ENCODE data around the gene CFC1.
"Not testable (repeated sequence)": the region's sequence is repeated elsewhere in the genome, so short reads cannot be mapped to it uniquely, and the experiment has no call there.

Gene CFC1

DNA sequence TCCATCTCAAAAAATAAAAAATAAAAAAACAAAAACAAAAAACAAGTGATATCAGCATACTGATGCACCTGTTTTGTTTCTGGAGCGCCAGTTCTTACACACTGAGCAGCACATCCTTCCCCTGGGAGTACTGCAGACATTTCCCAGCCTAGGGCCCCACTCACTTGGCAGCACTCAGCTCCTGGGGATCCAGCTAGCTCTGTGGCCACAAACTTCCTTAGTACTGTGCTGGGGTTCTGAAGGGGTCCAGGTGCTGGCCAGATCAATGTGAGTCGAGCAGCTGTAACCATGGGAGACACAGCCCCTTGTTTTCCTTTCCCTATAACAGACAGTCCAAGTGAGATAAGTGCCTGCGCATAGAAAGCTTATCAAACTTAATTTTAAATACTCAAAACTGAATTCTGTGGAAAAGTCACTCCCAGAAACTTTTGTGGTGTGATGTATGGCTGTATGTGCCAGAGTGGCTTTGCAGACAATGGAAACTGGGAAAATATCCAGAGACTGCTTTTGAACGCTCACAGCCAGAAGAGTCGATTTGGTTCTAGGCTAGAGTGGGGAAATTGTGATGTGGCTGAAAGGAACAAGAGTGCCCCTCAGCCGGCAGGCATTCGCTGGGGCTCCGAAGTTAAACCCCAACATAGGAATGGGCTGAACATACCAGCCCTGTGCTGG lies 9.1 kb downstream of the CFC1 start:
- DNase-seq (ENCODE audit: low read depth, low spot score); in situ Hi-C loops (cut with HindIII; ENCODE audit: low sequenced_read_pairs); H3K4me3 ChIP-seq (ENCODE audit: low read depth, low read length): not testable (repeated sequence)

GRCh38 chr2:130588688-130589458 lies 10.5 kb downstream of the CFC1 start:
- DNase-seq (ENCODE audit: low read depth, low spot score); H3K4me3 ChIP-seq (ENCODE audit: low read depth, low read length); in situ Hi-C loops (cut with HindIII; ENCODE audit: low sequenced_read_pairs): not testable (repeated sequence)

DNA sequence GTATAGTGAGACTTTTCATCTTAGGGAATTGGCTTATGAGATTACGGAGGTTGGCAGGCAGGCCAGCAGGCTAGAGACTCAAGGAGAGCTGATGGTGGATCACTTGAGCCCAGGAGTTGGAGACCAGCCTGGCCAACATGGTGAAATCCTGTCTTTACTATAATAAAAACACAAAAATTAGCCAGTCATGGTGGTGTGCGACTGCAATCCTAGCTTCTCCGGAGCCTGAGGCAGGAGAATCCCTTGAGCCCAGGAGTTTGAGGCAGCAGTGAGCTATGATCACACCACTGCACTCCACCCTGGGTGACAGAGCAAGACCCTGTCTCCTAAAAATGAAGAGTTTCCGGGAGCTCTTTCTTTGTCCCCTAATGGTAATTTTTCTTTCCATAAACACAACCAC lies 14.6 kb downstream of the CFC1 start:
- H3K4me3 ChIP-seq (ENCODE audit: low read depth, low read length); in situ Hi-C loops (cut with HindIII; ENCODE audit: low sequenced_read_pairs); DNase-seq (ENCODE audit: low read depth, low spot score): not testable (repeated sequence)

- in situ Hi-C loops (cut with HindIII; ENCODE audit: low sequenced_read_pairs); H3K4me3 ChIP-seq (ENCODE audit: low read depth, low read length); DNase-seq (ENCODE audit: low read depth, low spot score): not testable (repeated sequence)
Measured at GRCh38 chr2:130583582-130583981, 15.8 kb downstream of the CFC1 start.

DNA sequence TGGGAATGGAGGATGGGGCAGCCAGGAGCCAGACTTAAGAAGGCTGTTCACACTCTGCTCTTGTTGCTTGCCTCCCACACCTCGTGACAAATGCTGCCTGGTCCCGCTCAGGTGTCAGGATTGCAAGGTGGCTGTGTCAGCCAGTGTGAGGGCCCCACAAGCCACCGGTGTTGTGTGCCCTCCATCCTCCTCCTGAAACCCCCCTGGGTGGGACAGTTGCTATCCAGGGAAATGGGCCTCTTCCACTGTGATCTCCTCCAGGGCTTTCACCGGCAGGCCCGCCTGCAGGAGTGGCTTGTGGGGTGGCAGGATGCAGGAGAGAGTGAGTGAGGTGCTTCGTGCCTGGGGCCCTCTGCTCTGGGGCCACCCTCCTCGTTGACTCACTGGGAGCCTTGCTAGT lies 16.4 kb downstream of the CFC1 start:
- DNase-seq (ENCODE audit: low read depth, low spot score); in situ Hi-C loops (cut with HindIII; ENCODE audit: low sequenced_read_pairs); H3K4me3 ChIP-seq (ENCODE audit: low read depth, low read length): not testable (repeated sequence)

- DNase-seq (ENCODE audit: low read depth, low spot score); H3K4me3 ChIP-seq (ENCODE audit: low read depth, low read length); in situ Hi-C loops (cut with HindIII; ENCODE audit: low sequenced_read_pairs): not testable (repeated sequence)
Measured at GRCh38 chr2:130581491-130581890, 17.9 kb downstream of the CFC1 start.

DNA sequence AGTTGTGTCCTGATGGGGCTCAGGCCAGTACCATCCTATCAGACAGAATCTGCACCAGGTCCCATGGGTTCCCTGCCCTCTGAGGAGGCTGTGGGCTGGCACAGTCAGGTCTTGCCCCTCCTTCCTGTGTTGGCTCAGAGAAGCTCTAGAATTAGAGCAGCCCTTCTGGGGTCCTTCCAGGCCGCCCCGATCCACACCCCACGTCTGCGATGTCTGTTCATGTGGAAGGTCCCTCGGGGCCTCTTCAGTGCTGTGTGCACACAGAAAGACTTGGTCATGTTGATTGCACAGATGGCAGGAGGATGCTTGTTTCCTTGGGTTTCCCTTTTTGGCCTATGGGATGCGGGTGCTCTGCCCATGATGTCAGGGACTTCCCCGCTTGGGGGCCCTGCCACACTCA lies 20.3 kb downstream of the CFC1 start:
- H3K4me3 ChIP-seq (ENCODE audit: low read depth, low read length); DNase-seq (ENCODE audit: low read depth, low spot score); in situ Hi-C loops (cut with HindIII; ENCODE audit: low sequenced_read_pairs): not testable (repeated sequence)

- DNase-seq (ENCODE audit: low read depth, low spot score); in situ Hi-C loops (cut with HindIII; ENCODE audit: low sequenced_read_pairs); H3K4me3 ChIP-seq (ENCODE audit: low read depth, low read length): not testable (repeated sequence)
Measured at GRCh38 chr2:130577559-130577958, 21.8 kb downstream of the CFC1 start.

- in situ Hi-C loops (cut with HindIII; ENCODE audit: low sequenced_read_pairs); H3K4me3 ChIP-seq (ENCODE audit: low read depth, low read length); DNase-seq (ENCODE audit: low read depth, low spot score): not testable (repeated sequence)
Measured at GRCh38 chr2:130576209-130576784, 23.1 kb downstream of the CFC1 start.

- H3K4me3 ChIP-seq (ENCODE audit: low read depth, low read length); DNase-seq (ENCODE audit: low read depth, low spot score); in situ Hi-C loops (cut with HindIII; ENCODE audit: low sequenced_read_pairs): not testable (repeated sequence)
Measured at GRCh38 chr2:130574230-130574629, 25.1 kb downstream of the CFC1 start.

GRCh38 chr2:130571929-130572328 lies 27.4 kb downstream of the CFC1 start:
- in situ Hi-C loops (cut with HindIII; ENCODE audit: low sequenced_read_pairs); H3K4me3 ChIP-seq (ENCODE audit: low read depth, low read length); DNase-seq (ENCODE audit: low read depth, low spot score): not testable (repeated sequence)

- DNase-seq (ENCODE audit: low read depth, low spot score); in situ Hi-C loops (cut with HindIII; ENCODE audit: low sequenced_read_pairs); H3K4me3 ChIP-seq (ENCODE audit: low read depth, low read length): not testable (repeated sequence)
Measured at GRCh38 chr2:130566165-130566564, 33.2 kb downstream of the CFC1 start.

DNA sequence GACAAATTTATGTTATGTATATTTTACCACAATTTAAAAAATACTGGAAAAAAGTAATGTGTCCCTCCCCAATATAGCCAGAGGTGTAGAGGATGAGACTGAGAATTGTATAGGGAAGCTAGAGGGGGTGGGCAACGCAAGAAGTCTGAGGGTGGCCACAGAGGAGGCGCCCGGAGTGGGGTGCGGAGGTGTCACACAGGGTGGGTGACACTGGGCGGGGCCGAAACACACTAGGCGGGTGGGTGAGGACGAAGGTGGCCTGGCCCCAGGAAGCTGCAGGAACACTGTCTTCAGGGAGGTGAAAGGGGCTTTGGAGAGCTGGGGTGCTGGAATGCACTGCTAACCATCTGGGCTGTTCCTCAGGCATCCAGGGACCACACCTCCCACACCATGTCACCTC lies 42.9 kb downstream of the CFC1 start:
- in situ Hi-C loops (cut with HindIII; ENCODE audit: low sequenced_read_pairs); H3K4me3 ChIP-seq (ENCODE audit: low read depth, low read length); DNase-seq (ENCODE audit: low read depth, low spot score): not testable (repeated sequence)

GRCh38 chr2:130554178-130554577 lies 45.2 kb downstream of the CFC1 start:
- DNase-seq (ENCODE audit: low read depth, low spot score); H3K4me3 ChIP-seq (ENCODE audit: low read depth, low read length); in situ Hi-C loops (cut with HindIII; ENCODE audit: low sequenced_read_pairs): not testable (repeated sequence)

- in situ Hi-C loops (cut with HindIII; ENCODE audit: low sequenced_read_pairs); DNase-seq (ENCODE audit: low read depth, low spot score); H3K4me3 ChIP-seq (ENCODE audit: low read depth, low read length): not testable (repeated sequence)
Measured at GRCh38 chr2:130549475-130549874, 49.9 kb downstream of the CFC1 start.

DNA sequence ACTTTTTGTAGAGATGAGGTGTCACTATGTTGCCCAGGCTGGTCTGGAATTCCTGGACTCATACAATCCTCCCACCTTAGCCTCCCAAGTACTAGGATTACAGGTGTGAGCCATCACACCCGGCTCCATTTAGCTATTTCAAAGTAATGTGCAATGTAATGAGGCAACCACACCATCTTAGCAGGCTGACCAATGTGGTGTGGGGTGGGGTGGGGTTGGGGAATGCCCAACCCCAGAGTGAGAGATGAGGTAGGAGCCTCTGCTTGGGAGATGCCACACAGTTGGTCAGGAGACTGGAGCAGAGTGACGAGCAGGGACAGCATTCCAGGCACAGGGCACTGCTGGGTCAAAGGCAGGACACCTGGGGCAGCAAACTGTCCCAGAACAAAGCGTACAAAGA lies 51.0 kb downstream of the CFC1 start:
- in situ Hi-C loops (cut with HindIII; ENCODE audit: low sequenced_read_pairs); H3K4me3 ChIP-seq (ENCODE audit: low read depth, low read length); DNase-seq (ENCODE audit: low read depth, low spot score): not testable (repeated sequence)

DNA sequence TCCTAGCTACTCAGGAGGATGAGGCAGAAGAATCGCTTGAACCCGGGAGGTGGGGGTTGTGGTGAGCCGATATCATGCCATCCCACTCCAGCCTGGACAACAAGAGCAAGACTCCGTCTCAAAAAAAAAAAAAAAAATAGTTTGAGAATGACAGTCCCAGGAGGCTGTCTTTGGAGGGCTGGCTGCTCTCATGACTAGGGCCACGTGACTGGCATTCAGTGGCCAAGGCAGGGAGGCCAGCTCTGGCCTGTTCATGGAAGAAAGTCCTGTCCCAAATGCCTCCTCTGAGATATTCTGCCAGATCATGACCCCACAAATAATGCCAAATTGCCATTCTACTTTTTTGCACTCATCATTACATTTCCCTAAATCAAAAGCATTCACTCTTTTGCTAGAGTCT lies 54.4 kb downstream of the CFC1 start:
- DNase-seq (ENCODE audit: low read depth, low spot score); H3K4me3 ChIP-seq (ENCODE audit: low read depth, low read length); in situ Hi-C loops (cut with HindIII; ENCODE audit: low sequenced_read_pairs): not testable (repeated sequence)

Measured in astrocyte of the spinal cord (primary cell).